ENCODE data around the gene AMPD2. TPM values are rescaled to one million over a fixed set of nuclear protein-coding genes. Genes with fewer than 3 reads are reported as not detected.

The AMPD2 gene
- total and polyA plus RNA-seq, 2 experiments from 2014 or later, result 61.3 to 79.3 TPM

DNA sequence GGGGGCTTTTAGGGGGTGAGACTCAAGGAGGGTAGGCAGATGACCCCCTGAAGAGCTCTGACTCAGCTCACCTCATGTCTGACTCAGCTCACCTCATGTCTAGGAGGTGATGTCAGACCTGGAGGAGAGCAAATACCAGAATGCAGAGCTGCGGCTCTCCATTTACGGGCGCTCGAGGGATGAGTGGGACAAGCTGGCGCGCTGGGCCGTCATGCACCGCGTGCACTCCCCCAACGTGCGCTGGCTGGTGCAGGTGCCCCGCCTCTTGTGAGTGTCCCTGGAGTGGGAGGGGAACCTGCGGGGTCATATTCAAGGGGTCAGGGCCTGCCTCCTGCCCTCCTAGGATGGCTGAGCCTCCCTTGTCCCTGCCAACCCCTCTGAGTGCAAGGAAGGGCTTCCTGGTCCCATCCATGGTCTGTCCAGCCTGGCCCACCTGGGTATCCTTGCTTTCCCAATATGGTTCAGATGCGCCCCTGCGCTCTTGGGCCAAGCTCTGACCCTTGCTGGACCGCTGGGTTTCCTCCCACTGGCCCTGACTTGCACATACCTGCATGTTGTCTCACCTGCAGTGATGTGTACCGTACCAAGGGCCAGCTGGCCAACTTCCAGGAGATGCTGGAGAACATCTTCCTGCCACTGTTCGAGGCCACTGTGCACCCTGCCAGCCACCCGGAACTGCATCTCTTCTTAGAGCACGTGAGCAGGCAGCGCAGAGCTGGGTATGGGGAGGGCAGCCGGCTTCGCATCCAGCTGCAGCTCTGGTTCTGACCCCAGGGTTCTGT lies 9.1 kb downstream of the AMPD2 start:
- Histone ChIP-seq H3K9me3 (ENCODE audit: low read depth) (no peaks in the 10 kb centered on the region), H3K27me3 (replicated peaks; ENCODE audit: insufficient read depth) (no peaks in the 10 kb centered on the region), H2AFZ (no peak overlapping the region), H4K20me1 (ENCODE audit: insufficient read depth) (no peaks in the 10 kb centered on the region; the same call in 1 of the 2 replicates), H3K4me2 (ENCODE audit: unreplicated experiment) (no peak overlapping the region), H3K4me1 (ENCODE audit: insufficient read depth) (peaks cover 10% of the 10 kb centered on the region; the same call in 1 of the 2 replicates), H3K27ac (no peak overlapping the region), H3K4me3 (no peak overlapping the region), H3K9me2 (ENCODE audit: insufficient read depth) (no peaks in the 10 kb centered on the region), H3K9ac (no peak overlapping the region), H3F3A (ENCODE audit: insufficient read depth) (peaks cover 9% of the 10 kb centered on the region; the same call in 1 of the 2 replicates), H3K79me2 (ENCODE audit: insufficient read depth) (peaks cover 27% of the 10 kb centered on the region), H3K36me3 (ENCODE audit: low read depth) (peaks cover 16% of the 10 kb centered on the region; the same call in 1 of the 2 replicates)
- 77 to 86% methylated on average over 22 to 23 of the region's 23 CpGs for WGBS, 2 experiments (ENCODE audit: low coverage in 1 of 2, low lambda C conversion rate in 2 of 2, missing lambda C conversion rate in 2 of 2)
- in situ Hi-C loops (cut with MboI), result loop anchor here (5.0 kb wide), 1 partner anchor 81 kb away; the partner anchor contains the start of gene GNAI3
- no peak for TF ChIP-seq EZH2phosphoT487 (IDR thresholded peaks at IDR 0.05; ENCODE audit: insufficient read depth, low read depth)
- TF ChIP-seq EZH2 (IDR thresholded peaks at IDR 0.05; ENCODE audit: insufficient read depth, poor library complexity, severe bottlenecking), result no peak
- peak; percentile 54 for DNase-seq

DNA sequence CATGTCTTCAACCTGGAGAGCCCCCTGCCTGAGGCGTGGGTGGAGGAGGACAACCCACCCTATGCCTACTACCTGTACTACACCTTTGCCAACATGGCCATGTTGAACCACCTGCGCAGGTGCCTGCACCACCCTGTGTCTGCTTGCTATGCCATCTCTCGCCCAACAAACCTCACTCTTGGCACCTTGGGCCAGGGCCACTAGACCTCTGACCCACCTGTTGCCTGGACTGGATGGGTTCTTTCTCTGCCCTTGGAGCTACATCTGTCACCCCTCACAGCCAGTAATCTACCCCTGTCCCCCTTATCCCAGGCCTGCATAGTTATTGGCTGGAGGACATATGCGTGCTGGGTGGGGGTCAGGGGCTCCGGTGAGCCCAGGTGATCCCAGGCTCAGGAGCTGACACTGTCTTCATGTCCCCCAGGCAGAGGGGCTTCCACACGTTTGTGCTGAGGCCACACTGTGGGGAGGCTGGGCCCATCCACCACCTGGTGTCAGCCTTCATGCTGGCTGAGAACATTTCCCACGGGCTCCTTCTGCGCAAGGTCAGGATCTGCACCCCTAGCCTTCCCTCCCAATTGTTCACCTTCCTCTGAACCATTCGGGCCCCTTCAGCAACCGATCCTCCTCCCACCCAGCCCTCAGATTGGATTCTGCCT lies 9.9 kb downstream of the AMPD2 start:
- 90 to 92% methylated on average over 10 of the region's 10 CpGs for WGBS, 2 experiments (ENCODE audit: low coverage in 1 of 2, low lambda C conversion rate in 2 of 2, missing lambda C conversion rate in 2 of 2)
- Histone ChIP-seq H3F3A (ENCODE audit: insufficient read depth) (peaks cover 9% of the 10 kb centered on the region; the same call in 1 of the 2 replicates), H4K20me1 (ENCODE audit: insufficient read depth) (no peaks in the 10 kb centered on the region), H2AFZ (no peak overlapping the region), H3K9me2 (ENCODE audit: insufficient read depth) (no peaks in the 10 kb centered on the region), H3K4me1 (ENCODE audit: insufficient read depth) (peaks cover 2% of the 10 kb centered on the region; the same call in 1 of the 2 replicates), H3K9ac (no peak overlapping the region), H3K27me3 (replicated peaks; ENCODE audit: insufficient read depth) (no peaks in the 10 kb centered on the region), H3K27ac (no peak overlapping the region), H3K9me3 (ENCODE audit: low read depth) (no peaks in the 10 kb centered on the region), H3K4me3 (no peak overlapping the region), H3K79me2 (ENCODE audit: insufficient read depth) (peaks cover 19% of the 10 kb centered on the region), H3K4me2 (ENCODE audit: unreplicated experiment) (no peak overlapping the region), H3K36me3 (ENCODE audit: low read depth) (peaks cover 16% of the 10 kb centered on the region; the same call in 1 of the 2 replicates)
- TF ChIP-seq EZH2 (IDR thresholded peaks at IDR 0.05; ENCODE audit: insufficient read depth, poor library complexity, severe bottlenecking), result no peak
- no peak for TF ChIP-seq EZH2phosphoT487 (IDR thresholded peaks at IDR 0.05; ENCODE audit: insufficient read depth, low read depth)
- in situ Hi-C loops (cut with MboI), result loop anchor here (5.0 kb wide), 1 partner anchor 82 kb away; the partner anchor contains the start of gene GNAI3
- DNase-seq, result no peak

DNA sequence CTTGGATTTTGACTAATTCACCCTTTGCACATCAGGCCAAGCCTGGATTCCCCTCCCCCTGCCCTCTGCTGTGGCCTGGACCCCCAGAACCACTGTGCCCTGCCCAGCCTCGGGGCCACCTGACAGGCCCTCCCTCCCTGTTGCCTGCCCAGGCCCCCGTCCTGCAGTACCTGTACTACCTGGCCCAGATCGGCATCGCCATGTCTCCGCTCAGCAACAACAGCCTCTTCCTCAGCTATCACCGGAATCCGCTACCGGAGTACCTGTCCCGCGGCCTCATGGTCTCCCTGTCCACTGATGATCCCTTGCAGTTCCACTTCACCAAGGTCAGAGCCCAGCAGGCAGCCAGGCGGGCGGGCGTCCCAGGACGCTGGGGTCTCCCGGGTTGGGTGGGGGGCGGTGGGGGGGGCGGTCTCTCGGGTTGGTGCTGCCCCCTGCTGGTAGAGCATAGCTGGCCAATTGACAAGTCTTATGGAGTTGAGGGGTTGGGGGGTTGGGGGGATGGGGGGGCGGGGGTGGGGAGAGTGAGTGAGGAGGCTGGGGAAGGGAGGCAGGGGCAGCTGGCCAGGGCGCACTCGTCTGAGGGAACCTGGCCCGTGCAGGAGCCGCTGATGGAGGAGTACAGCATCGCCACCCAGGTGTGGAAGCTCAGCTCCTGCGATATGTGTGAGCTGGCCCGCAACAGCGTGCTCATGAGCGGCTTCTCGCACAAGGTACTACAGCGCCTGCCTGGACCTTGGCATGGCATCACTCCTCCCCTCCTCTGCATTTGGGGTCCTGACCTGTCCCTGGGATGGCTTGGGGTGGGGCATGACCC lies 10.7 kb downstream of the AMPD2 start:
- Histone ChIP-seq H3F3A (ENCODE audit: insufficient read depth) (peaks cover 13% of the 10 kb centered on the region), H3K4me2 (ENCODE audit: unreplicated experiment) (no peak overlapping the region), H3K9ac (no peak overlapping the region), H3K4me3 (no peak overlapping the region), H3K27ac (no peak overlapping the region), H3K4me1 (ENCODE audit: insufficient read depth) (no peaks in the 10 kb centered on the region), H2AFZ (no peak overlapping the region), H4K20me1 (ENCODE audit: insufficient read depth) (no peaks in the 10 kb centered on the region), H3K27me3 (replicated peaks; ENCODE audit: insufficient read depth) (no peaks in the 10 kb centered on the region), H3K79me2 (ENCODE audit: insufficient read depth) (peaks cover 11% of the 10 kb centered on the region), H3K36me3 (ENCODE audit: low read depth) (peaks cover 16% of the 10 kb centered on the region; the same call in 1 of the 2 replicates), H3K9me3 (ENCODE audit: low read depth) (no peaks in the 10 kb centered on the region), H3K9me2 (ENCODE audit: insufficient read depth) (no peaks in the 10 kb centered on the region)
- DNase-seq, result no peak
- in situ Hi-C loops (cut with MboI), result no loop called here
- TF ChIP-seq EZH2phosphoT487 (IDR thresholded peaks at IDR 0.05; ENCODE audit: insufficient read depth, low read depth) (no peak), EZH2 (IDR thresholded peaks at IDR 0.05; ENCODE audit: insufficient read depth, poor library complexity, severe bottlenecking) (no peak)
- 82 to 86% methylated on average over 25 to 30 of the region's 30 CpGs for WGBS, 2 experiments (ENCODE audit: low coverage in 1 of 2, low lambda C conversion rate in 2 of 2, missing lambda C conversion rate in 2 of 2)
